Trophoblast cell (in vitro differentiated cells and primary cell): ENCODE results near the gene RAB15.

Source experiments
- DNase-seq, 2 donors: peaks; one replicate each; pipeline ENCODE4 v3.0.0-alpha.2; 2016
- H2AFZ ChIP-seq: 2 replicates; pipeline ENCODE4 v1.6.1; 2013; ENCODE audit warnings: low read length, moderate library complexity, mild to moderate bottlenecking; ENCODE audit not compliant: insufficient read depth, poor library complexity
- H2AK5ac ChIP-seq: 2 replicates; pipeline ENCODE4 v1.6.1; 2013; ENCODE audit warnings: mild to moderate bottlenecking, low read length
- H2BK120ac ChIP-seq: 2 replicates; pipeline ENCODE4 v1.6.1; 2013; ENCODE audit warnings: low read length, mild to moderate bottlenecking, moderate library complexity; ENCODE audit not compliant: insufficient read depth, poor library complexity
- H2BK12ac ChIP-seq: 2 replicates; pipeline ENCODE4 v1.6.1; 2013; ENCODE audit warnings: mild to moderate bottlenecking, low read length, moderate library complexity
- H2BK5ac ChIP-seq: 2 replicates; pipeline ENCODE4 v1.6.1; 2013; ENCODE audit warnings: low read length, low read depth, moderate library complexity, mild to moderate bottlenecking; ENCODE audit not compliant: poor library complexity
- H3K14ac ChIP-seq: 2 replicates; pipeline ENCODE4 v1.6.1; 2013; ENCODE audit warnings: mild to moderate bottlenecking, low read length
- H3K18ac ChIP-seq: 2 replicates; pipeline ENCODE4 v1.6.1; 2013; ENCODE audit warnings: mild to moderate bottlenecking, low read length
- H3K23ac ChIP-seq: 2 replicates; pipeline ENCODE4 v1.6.1; 2013; ENCODE audit warnings: low read length
- H3K27ac ChIP-seq: 2 replicates; pipeline ENCODE4 v1.5.1; 2013; ENCODE audit warnings: low read depth, mild to moderate bottlenecking, inconsistent platforms, low read length, moderate library complexity
- H3K27me3 ChIP-seq: 2 replicates; pipeline ENCODE4 v1.6.1; 2013; ENCODE audit warnings: inconsistent platforms, mild to moderate bottlenecking, low read length, moderate library complexity; ENCODE audit not compliant: insufficient read depth
- H3K36me3 ChIP-seq, 2 experiments: 1 replicate in 1 of 2; 2 replicates in 1 of 2; pipeline ENCODE4 v1.6.1; 2013; ENCODE audit warnings: low read length in 2 of 2, mild to moderate bottlenecking in 2 of 2, moderate library complexity in 1 of 2; ENCODE audit not compliant: insufficient read depth in 2 of 2, control insufficient read depth in 1 of 2
- H3K4ac ChIP-seq: 2 replicates; pipeline ENCODE4 v1.6.1; 2013; ENCODE audit warnings: low read depth, mild to moderate bottlenecking, low read length, moderate library complexity
- H3K4me1 ChIP-seq, 2 experiments: 1 replicate in 1 of 2; 2 replicates in 1 of 2; pipeline ENCODE4 v1.6.1; 2013; ENCODE audit warnings: low read length in 2 of 2, mild to moderate bottlenecking in 2 of 2, moderate library complexity in 1 of 2; ENCODE audit not compliant: insufficient read depth in 2 of 2, control insufficient read depth in 1 of 2
- H3K4me2 ChIP-seq: 2 replicates; pipeline ENCODE4 v1.6.1; 2013; ENCODE audit warnings: inconsistent platforms, mild to moderate bottlenecking, low read length, moderate library complexity
- H3K4me3 ChIP-seq: 2 replicates; pipeline ENCODE4 v1.5.1; 2013; ENCODE audit warnings: mild to moderate bottlenecking, low read depth, low read length, inconsistent platforms
- H3K79me1 ChIP-seq: one replicate; pipeline ENCODE4 v1.6.1; 2013; ENCODE audit warnings: low read length
- H3K79me2 ChIP-seq: 2 replicates; pipeline ENCODE4 v1.6.1; 2013; ENCODE audit warnings: low read length, mild to moderate bottlenecking; ENCODE audit not compliant: control insufficient read depth, insufficient read depth, poor library complexity
- H3K9ac ChIP-seq: 2 replicates; pipeline ENCODE4 v1.6.1; 2013; ENCODE audit warnings: mild to moderate bottlenecking, low read length
- H3K9me3 ChIP-seq: 2 replicates; pipeline ENCODE4 v1.6.1; 2013; ENCODE audit warnings: low read depth, mild to moderate bottlenecking, control low read depth, inconsistent platforms, low read length; ENCODE audit not compliant: insufficient read depth
- H4K12ac ChIP-seq: 2 replicates; pipeline ENCODE4 v1.6.1; 2013; ENCODE audit warnings: low read depth, mild to moderate bottlenecking, low read length, moderate library complexity
- H4K8ac ChIP-seq: 2 replicates; pipeline ENCODE4 v1.6.1; 2013; ENCODE audit warnings: low read depth, mild to moderate bottlenecking, low read length, moderate library complexity
- H4K91ac ChIP-seq: one replicate; pipeline ENCODE4 v1.6.1; 2013; ENCODE audit warnings: low read depth, mild to moderate bottlenecking, low read length, moderate library complexity
- WGBS: extraction: QIAGEN DNeasy Blood & Tissue Kit; methylation state at CpG from one replicate; pipeline ENCODE4 v1.1.7; 2013; ENCODE audit warnings: missing lambda C conversion rate; ENCODE audit not compliant: insufficient read length, insufficient coverage; ENCODE audit errors: extremely low coverage; 5-methylcytosine and 5-hydroxymethylcytosine counted together

Gene RAB15

DNA sequence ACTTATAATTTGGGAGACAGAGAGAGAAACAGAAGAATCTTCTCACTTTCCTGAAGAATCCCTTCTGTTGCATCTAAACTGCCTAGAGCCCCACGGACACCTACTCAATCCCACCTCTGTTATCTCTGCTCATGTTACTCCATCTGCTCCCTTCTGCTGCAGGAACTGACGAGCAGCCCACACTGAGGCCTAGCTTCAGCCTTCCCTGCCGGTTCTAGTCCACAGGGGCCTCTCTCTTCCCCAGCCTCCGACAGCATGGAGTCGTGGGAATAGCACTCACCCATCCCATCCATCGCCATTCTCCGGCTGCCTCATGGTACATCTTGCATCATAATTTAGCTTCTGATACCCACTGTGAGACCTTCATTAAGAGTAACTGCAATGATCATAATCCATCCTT, 4.0 kb downstream of the RAB15 start:
- DNase-seq, result no peak
- Histone ChIP-seq H3K79me2 (peaks cover 3% of the 10 kb centered on the region), H2BK12ac (peak overlapping the region; percentile 75), H4K12ac (no peak overlapping the region), H3K4me2 (no peak overlapping the region), H3K36me3 (no peaks in the 10 kb centered on the region), H3K14ac (no peak overlapping the region), H3K18ac (no peak overlapping the region), H2AFZ (no peak overlapping the region), H2BK120ac (no peak overlapping the region), H3K4ac (no peak overlapping the region), H2AK5ac (no peak overlapping the region), H3K23ac (no peak overlapping the region), H3K4me3 (no peak overlapping the region), H2BK5ac (no peak overlapping the region), H3K27me3 (no peaks in the 10 kb centered on the region), H4K8ac (no peak overlapping the region), H3K27ac (no peak overlapping the region), H4K91ac (no peak overlapping the region), H3K9me3 (no peaks in the 10 kb centered on the region), H3K4me1 (peaks cover 29 to 30% of the 10 kb centered on the region in 2 experiments), H3K79me1 (peaks cover 16% of the 10 kb centered on the region), H3K9ac (no peak overlapping the region)
- WGBS, result no CpG with 5 or more reads among the region's 7 CpGs

DNA sequence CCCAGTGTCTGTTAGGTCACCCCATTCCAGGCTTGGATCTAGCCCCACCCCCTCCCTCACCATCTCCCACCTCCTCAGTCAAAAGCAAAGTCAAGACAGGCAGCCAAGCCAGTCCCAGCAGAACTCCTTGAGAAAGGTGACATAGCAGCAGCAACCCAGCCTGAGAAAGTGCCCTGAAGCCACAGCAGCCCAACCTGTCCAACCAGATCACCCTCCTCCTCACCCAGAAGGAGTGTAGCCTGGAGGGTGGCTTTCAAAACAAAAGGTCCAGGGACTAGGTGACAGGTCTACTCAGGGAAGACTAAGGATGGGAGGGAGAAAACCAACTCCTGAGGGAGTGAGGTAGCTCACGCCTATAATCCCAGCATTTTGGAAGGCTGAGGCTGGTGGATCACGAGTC, 5.2 kb downstream of the RAB15 start:
- Histone ChIP-seq H3K14ac (no peak overlapping the region), H3K18ac (peak overlapping the region; percentile 4)

DNA sequence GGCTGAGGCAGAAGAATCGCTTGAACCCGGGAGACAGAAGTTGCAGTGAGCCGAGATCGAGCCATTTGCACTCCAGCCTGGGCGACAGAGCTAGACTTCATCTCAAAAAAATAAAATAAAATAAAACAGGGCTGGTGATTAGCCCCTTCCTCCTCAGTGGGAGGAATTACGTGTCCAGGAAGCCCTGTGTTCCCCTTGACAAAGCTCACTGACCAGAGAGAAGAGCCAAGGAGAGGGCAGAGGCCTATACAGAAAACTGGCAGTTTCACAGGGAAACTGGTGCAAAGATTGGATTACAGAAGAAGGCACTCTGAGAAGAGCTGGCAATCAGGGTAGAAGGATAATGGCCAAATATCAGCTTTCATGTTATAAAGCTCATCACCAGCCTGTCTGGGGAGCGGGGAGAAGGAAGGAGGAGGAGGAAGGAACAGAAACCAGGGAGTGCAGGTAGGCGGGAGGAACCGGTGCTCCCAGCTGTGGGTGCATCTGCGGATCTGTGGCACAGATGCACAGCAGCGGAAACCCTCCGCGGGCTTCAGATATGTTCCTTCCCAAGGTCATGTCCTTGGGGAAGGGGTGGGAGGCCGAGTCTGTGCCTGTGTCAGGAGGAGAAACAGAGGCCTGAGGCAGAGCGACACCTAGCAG, 6.7 kb downstream of the RAB15 start:
- Histone ChIP-seq H3K9me3 (no peaks in the 10 kb centered on the region), H2AK5ac (peak overlapping the region; percentile 57), H4K12ac (no peak overlapping the region), H2BK5ac (no peak overlapping the region), H3K4ac (peak overlapping the region; percentile 19), H3K36me3 (no peaks in the 10 kb centered on the region), H3K27me3 (no peaks in the 10 kb centered on the region), H4K91ac (peak overlapping the region; percentile 13), H3K18ac (no peak overlapping the region), H2BK12ac (no peak overlapping the region), H3K27ac (no peak overlapping the region), H3K4me1 (peaks cover 16 to 20% of the 10 kb centered on the region in 2 experiments), H4K8ac (no peak overlapping the region), H3K14ac (peak overlapping the region; percentile 34), H2AFZ (no peak overlapping the region), H2BK120ac (peak overlapping the region; percentile 34), H3K4me2 (no peak overlapping the region), H3K23ac (no peak overlapping the region), H3K4me3 (no peak overlapping the region), H3K79me1 (peaks cover 6% of the 10 kb centered on the region), H3K79me2 (no peaks in the 10 kb centered on the region), H3K9ac (no peak overlapping the region)
- WGBS, result no CpG with 5 or more reads among the region's 15 CpGs
- no peak for DNase-seq

More for the DNA sequence above, 5.2 kb downstream of the RAB15 start:
- Histone ChIP-seq H4K91ac (no peak overlapping the region), H3K4me2 (peak overlapping the region; percentile 18), H2BK5ac (no peak overlapping the region), H3K4ac (no peak overlapping the region), H3K23ac (no peak overlapping the region), H3K79me1 (peaks cover 11% of the 10 kb centered on the region), H3K36me3 (no peaks in the 10 kb centered on the region), H3K27ac (peak overlapping the region; percentile 77), H2BK120ac (no peak overlapping the region), H3K4me1 (peaks cover 26 to 29% of the 10 kb centered on the region in 2 experiments), H3K79me2 (no peaks in the 10 kb centered on the region), H4K8ac (no peak overlapping the region), H3K27me3 (no peaks in the 10 kb centered on the region), H3K9ac (no peak overlapping the region), H2AFZ (no peak overlapping the region), H3K9me3 (no peaks in the 10 kb centered on the region), H3K4me3 (no peak overlapping the region), H4K12ac (no peak overlapping the region), H2BK12ac (no peak overlapping the region), H2AK5ac (no peak overlapping the region)
- WGBS, result no CpG with 5 or more reads among the region's 2 CpGs
- DNase-seq, result peak; percentile 94 to 95

DNA sequence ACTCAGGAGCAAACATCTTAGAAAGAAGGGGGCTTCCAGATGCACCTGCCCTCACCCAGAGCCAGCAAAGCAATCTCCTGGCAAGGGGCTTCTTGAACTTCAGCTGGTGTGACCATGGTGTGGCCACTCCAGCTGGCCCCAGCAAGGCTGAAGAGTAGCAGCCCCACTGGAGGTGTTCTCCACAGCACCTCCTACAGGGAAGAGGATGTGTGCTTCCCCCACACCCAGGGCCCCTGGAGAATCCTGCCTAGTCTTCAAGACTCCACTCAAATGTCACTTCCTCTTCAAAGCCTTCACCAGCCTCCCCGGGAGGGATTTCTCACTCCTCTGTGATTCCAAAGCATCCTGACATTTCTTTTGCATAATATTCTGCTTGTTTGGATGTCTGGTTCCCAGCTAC, 8.5 kb downstream of the RAB15 start:
- Histone ChIP-seq H3K4me2 (no peak overlapping the region), H3K18ac (no peak overlapping the region), H3K27me3 (no peaks in the 10 kb centered on the region), H3K27ac (no peak overlapping the region), H3K36me3 (no peaks in the 10 kb centered on the region), H3K4me3 (no peak overlapping the region), H3K4me1 (peaks cover 16 to 20% of the 10 kb centered on the region in 2 experiments), H3K23ac (no peak overlapping the region), H2AFZ (no peak overlapping the region), H3K9ac (no peak overlapping the region), H3K4ac (no peak overlapping the region), H3K79me1 (peaks cover 6% of the 10 kb centered on the region), H3K79me2 (no peaks in the 10 kb centered on the region), H2BK12ac (no peak overlapping the region), H4K8ac (no peak overlapping the region), H3K9me3 (no peaks in the 10 kb centered on the region), H2BK120ac (no peak overlapping the region), H3K14ac (no peak overlapping the region), H4K12ac (no peak overlapping the region), H2AK5ac (no peak overlapping the region), H2BK5ac (no peak overlapping the region), H4K91ac (no peak overlapping the region)
- no CpG with 5 or more reads among the region's 1 CpG for WGBS
- no peak for DNase-seq
